HG03342 (cell line): ENCODE data around the gene SPTBN4.
"Not testable (repeated sequence)": the region's sequence is repeated elsewhere in the genome, so short reads cannot be mapped to it uniquely, and the experiment has no call there.

ENCODE experiments used
- ATAC-seq: cut with Tn5 transposase; IDR thresholded peaks from one replicate; pipeline ENCODE4 v1.9.1; 2021; ENCODE audit warnings: mild to moderate bottlenecking, moderate library complexity; ENCODE audit not compliant: unreplicated experiment

Gene SPTBN4

DNA sequence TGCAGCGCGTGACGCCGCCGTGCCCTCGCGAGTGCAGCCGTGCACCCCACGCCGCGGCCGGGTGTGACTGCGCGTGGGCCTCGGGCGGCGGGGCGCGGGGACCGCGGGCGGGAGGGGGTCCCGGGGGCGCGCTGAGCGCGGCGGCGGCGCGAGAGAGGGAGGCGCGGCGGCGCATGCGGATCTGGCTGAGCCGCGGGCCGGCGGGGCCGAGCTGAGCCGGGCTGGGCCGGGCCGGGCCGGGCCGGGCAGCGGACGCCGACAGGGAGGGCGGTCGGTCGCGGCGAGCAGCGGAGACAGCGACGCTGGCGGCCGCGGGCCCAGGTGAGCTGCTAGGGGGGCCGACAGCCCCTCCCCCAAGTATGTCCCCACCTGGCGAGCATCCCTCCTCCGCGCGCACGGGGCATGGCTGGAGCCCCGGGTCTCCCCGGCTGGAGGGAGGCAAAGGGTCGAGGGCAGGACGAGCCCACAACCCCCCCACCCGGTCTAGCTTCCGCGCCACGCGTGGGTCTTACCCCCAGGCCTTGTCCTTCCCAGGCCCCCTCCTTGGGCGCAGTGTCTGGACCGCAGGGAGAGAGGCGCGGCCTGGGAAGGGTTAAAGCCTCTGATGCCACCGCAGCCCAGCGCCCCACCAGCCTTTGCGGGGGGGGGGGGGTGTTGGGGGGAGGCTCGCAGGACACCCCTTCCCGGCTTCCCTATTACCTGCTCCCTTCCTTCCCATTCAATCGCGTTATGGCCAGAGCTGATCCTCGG lies at the start of gene SPTBN4:
SPTBN4 (plus strand) TSS at position 17 of the 750 bp plus-strand sequence. CDS start 5,621 bp downstream, outside the sequence.
- no peak for ATAC-seq

- no peak for ATAC-seq
These were observed 49.2 kb upstream of the SPTBN4 start for GRCh38 chr19:40417643-40417981.

- no peak for ATAC-seq
These were observed 48.8 kb upstream of the SPTBN4 start for GRCh38 chr19:40418040-40418439.

- ATAC-seq = no peak
These were observed 47.7 kb upstream of the SPTBN4 start for GRCh38 chr19:40419066-40419612.

DNA sequence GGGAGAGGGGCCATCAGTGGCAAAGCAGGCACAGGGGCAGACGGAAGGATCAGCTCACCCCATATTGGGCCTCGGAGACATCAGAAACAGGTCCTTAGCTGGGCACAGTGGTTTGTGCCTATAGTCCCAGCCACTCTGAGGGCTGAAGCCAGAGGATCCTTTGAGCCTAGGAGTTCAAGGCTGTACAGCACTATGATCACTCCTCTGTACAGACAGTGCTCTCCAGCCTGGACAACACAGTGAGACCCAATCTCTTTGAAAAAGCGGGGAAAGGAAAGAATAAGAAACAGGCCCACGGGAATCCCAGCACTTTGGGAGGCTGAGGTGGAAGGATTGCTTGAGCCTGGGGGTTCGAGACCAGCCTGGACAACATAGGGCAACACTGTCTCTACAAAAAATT lies 47.0 kb upstream of the SPTBN4 start:
- no peak for ATAC-seq

GRCh38 chr19:40420451-40420765 lies 46.4 kb upstream of the SPTBN4 start:
- ATAC-seq = no peak

DNA sequence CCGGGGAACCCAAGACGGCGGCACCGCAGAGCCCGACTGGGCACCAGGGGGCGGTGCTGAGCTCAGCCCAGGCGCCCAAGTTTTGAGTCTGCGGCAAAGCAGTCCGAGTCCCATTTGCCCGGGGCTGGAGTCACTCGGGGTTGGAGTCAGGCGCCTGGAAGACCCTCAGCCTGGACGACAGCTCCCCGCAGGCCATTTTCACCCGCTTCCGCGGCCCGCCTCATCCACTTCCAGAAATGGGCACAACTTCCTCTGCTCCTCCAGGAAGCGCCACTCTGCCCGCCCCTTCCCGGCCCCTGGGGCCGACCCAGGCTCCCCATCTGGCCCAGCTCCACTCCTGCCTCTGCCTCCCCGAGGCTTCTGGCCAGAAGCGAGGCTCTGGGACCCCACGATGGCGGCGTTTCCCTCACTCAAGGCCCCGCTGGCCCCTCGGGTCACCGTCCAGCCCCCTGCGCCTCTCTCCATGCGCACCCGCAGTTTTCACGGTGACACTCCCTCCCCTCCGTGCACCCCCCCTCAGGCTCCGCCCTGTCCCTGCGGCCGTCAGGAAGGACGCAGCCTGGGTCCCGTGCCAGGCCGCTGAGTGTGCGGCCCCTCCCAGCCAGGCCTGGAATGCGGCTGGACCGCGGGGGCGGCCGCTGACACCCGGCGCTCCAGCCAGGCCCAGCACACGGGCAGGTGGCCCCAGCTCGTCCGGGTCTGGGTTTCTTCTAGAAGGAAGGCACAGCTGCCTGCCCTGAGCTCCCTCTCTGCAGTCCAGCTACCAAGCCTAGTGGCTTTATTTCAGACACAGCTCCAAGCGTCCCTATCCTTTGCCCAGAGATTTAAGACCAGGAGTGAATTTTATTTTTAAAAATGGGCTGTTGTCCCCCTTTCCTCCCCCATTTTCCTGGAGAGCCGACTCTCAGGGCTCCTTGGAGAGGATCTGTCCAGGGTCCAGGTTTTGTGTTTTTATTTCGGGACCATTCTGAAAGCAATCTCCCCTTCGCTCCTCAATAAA lies 45.7 kb upstream of the SPTBN4 start:
- no peak for ATAC-seq

DNA sequence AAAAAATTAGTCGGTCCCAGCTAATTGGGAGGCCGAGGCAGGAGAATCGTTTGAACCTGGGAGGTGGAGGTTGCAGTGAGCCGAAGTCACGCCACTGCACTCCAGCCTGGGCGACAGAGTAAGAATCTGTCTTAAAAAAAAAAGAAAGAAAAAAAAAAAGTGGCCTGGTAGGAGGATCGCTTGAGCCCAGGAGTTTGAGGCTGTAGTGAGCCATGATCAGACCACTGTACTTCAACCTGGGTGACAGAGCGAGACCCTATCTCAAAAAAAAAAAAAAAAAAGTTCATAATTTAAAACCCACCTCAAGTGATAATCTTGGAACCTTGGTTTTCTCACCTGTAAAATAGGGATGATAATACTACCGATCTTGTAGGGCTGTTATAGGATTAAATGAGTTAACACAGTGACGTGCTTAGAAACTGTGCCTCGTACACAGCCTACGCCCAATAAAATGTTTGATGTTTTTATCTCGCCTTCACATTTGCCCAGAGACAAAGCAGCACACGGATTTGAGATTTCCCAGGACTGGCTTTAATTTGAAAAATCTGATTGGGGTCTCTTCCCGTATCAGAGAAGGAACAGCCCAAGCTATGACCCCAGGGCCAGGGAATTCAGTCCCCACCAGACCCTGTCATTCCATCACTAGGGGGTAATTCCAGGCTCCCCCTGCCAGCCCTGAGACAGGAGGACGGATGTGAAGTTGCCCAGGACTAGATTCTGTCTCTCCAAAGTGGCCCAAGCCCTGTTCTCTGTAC lies 44.6 kb upstream of the SPTBN4 start:
- no peak for ATAC-seq

- no peak for ATAC-seq
These were observed 43.8 kb upstream of the SPTBN4 start for GRCh38 chr19:40422748-40423566.

- no peak for ATAC-seq
These were observed 42.9 kb upstream of the SPTBN4 start for GRCh38 chr19:40423938-40424337.

GRCh38 chr19:40424637-40425449 lies 42.0 kb upstream of the SPTBN4 start:
- ATAC-seq = no peak

DNA sequence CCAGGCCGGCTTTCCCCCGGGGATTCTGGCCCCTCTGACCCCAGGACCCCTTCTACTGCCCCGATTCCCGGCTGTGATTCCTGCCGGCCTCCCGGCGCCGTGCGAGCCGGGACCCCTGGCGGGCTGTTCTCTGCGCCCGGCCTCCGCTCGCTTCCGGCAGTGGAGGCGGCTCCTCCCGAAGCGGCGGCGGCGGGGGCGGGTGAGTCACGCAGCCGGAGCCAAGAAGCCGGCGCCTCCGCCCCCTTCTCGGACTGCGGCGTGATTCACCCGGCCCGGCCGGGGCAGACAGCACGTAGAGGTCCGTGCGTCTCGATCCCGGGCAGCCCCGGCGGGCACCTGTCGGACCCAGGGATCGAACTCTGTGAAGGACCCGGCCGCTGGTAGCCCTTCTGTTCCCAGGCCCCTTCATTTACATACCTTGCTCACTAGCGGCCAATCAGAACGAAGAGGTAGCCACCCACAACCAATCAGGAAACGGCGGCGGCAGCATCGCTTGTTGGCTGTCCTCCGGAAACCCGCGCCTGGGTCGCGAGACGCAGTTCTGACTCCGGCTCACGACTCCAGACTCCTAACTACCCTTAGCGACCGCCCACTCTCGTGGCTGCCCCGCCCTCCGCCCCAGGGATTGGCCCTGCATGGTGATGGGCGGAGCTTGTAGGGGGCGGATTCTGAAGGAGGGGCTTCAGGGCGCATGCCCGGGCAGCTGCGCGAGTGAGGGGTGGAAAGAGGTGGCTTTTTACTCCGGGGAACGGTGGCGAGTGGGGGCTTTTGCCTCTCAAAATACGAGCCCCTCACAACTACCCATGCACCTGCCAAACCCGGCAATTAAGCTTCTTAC lies 41.1 kb upstream of the SPTBN4 start, which contains the start of gene SERTAD1:
SERTAD1 (minus strand) TSS at position 543 of the 838 bp plus-strand sequence. CDS start 2,446 bp downstream, outside the sequence.
- ATAC-seq = peak; percentile 80

GRCh38 chr19:40428197-40428596 lies 38.6 kb upstream of the SPTBN4 start:
- not testable (repeated sequence) for ATAC-seq

DNA sequence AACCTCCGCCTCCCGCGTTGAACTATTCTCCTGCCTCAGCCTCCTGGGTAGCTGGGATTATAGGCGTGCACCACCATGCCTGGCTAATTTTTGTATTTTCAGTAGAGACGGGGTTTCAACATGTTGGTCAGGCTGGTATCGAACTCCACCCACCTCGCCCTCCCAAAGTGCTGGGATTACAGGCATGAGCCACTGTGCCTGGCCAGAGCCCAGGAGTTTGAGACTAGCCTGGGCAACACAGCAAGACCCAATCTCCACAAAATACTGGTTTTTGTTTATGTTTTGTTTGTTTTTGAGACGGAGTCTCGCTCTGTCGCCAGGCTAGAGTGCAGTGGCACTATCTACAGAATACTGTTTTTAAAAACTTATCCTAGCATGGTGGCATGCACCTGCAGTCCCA lies 36.6 kb upstream of the SPTBN4 start:
- not testable (repeated sequence) for ATAC-seq

DNA sequence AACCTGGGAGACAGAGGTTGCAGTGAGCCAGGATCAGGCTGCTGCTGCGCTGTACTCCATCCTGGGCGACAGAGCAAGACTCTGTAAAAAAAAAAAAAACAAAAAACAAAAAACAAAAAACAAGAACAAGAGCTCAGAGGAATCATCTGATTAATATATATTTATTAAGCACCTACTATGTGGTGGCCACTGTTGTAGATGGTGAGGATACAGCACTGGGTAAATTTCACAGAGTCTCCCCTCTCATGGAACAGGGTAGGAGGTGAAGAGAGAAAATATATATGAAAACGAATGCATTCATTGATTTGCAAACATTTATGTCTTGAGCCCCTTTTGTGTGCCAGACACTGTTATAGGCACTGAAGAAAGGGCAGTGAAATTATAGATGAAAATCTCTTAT lies 35.1 kb upstream of the SPTBN4 start:
- ATAC-seq = no peak

DNA sequence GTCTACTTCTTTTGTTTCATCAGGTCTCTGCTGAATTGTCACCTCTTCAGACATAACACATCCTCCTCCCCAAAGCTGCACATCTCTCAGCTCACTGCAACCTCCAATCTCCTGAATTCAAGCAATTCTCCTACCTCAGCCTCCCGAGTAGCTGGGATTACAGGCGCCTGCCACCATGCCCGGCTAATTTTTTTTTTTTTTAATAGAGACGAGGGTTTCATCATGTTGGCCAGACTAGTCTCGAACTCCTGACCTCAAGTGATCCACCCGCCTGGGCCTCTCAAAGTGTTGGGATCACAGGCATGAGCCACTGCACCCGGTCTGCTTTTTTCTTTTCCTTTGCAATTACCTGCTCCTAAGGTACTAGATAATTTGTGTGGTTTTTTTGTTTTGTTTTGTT lies 34.0 kb upstream of the SPTBN4 start:
- ATAC-seq = not testable (repeated sequence)

DNA sequence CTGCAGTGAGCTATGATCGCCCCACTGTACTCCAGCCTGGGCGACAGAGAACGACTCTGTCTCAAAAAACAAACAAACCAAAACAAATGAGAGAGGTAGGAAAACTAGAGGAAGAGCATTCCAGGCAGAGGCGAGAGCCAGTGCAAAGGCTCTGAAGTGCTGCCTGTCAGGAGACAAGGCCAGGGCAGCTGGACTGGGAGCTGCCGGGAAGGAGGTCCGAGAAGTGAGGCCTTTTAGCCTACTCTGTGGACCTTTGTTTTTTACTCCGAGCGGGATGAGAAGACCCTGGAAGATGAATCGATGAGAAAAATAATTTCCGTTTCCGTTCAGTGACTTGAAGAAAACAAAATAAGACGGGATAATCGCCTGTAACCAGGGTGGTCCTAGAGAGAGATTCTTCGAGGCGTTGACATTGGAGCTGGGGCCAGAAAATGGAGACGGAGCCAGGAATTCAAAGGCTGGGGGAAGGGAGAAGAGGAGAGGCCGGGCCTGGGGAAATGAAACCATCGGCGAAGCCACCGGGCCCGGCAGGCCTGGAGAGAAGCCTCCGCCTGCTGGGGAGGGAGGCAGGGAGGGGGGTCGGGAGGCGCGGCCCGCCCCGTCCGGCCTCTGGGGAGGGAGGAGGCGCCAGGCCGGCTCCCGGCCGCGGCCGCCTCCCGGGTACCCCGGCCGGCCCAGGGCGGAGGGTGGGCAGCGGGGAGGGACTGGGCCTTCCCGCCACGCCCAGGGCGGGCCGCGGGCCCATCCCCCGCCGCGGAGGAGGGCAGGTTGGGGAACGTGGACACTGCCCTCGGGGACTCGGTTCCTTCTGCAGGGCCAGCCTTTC lies 33.2 kb upstream of the SPTBN4 start:
- ATAC-seq = peak; percentile 57
